ENCODE results near the gene NIM1K.

Gene NIM1K

DNA sequence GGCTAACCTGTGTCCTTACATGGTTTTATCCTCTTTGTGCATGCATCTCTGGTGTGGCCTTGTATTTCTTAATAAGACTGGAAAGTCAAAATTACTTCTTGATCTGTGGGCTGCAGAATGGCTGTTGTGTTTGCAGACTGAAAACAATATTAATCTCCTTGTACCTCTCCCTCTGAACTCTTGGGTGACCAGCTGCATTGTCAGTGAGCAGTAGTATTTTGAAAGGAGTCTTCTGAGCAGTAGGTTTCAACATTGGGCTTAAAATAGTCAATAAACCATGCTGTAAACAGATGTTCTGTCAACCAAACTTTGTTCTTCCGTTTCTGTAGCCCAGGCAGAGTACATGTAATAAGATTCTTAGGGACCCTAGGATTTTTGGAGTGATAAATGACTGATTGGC lies 26.7 kb upstream of the NIM1K start:
- TF ChIP-seq, protein P1, sequence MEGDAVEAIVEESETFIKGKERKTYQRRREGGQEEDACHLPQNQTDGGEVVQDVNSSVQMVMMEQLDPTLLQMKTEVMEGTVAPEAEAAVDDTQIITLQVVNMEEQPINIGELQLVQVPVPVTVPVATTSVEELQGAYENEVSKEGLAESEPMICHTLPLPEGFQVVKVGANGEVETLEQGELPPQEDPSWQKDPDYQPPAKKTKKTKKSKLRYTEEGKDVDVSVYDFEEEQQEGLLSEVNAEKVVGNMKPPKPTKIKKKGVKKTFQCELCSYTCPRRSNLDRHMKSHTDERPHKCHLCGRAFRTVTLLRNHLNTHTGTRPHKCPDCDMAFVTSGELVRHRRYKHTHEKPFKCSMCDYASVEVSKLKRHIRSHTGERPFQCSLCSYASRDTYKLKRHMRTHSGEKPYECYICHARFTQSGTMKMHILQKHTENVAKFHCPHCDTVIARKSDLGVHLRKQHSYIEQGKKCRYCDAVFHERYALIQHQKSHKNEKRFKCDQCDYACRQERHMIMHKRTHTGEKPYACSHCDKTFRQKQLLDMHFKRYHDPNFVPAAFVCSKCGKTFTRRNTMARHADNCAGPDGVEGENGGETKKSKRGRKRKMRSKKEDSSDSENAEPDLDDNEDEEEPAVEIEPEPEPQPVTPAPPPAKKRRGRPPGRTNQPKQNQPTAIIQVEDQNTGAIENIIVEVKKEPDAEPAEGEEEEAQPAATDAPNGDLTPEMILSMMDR (IDR thresholded peaks at IDR 0.05; ENCODE audit: borderline replicate concordance, insufficient read depth, low read depth, low read length), result no peak
- H3K4me3 ChIP-seq (ENCODE audit: low read depth, low read length), result no peak overlapping the region

DNA sequence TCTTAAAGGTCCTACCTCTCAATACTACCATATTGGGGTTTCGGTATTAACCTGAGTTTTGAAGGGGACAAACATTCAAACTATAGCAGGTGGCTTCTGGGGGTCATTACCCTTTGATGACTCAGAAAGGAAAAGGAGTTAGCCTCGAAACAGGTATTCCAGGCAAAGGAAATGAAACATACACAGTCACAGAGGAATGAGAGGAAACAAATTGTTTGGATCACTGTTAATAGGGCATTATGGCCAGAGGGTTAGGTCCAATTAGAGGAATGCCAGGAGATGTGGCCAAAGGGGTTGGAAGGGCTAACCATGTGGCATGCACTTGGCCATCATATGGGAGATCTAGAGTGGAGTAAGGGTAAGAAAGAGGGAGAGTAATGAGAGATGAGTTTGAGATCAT lies 23.9 kb upstream of the NIM1K start:
- H3K4me3 ChIP-seq (ENCODE audit: low read depth, low read length), result no peak overlapping the region
- TF ChIP-seq, protein P1 (IDR thresholded peaks at IDR 0.05; ENCODE audit: borderline replicate concordance, insufficient read depth, low read depth, low read length), result no peak

DNA sequence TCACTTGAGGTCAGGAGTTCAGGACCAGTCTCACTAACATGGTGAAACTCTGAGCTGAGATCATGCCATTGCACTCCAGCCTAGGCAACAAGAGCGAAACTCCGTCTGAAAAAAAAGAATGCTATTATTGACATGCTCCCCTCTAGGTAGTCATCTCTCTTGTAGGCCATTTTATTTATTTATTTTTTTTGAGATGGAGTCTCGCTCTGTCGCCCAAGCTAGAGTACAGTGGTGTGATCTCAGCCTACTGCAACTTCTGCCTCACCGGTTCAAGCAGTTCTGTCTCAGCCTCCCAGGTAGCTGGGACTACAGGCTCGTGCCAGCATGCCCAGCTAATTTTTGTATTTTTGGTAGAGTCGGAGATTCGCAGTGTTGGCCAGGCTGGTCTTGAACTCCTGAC lies 20.6 kb upstream of the NIM1K start:
- TF ChIP-seq, protein P1 (IDR thresholded peaks at IDR 0.05; ENCODE audit: borderline replicate concordance, insufficient read depth, low read depth, low read length), result no peak
- H3K4me3 ChIP-seq (ENCODE audit: low read depth, low read length), result no peak overlapping the region

DNA sequence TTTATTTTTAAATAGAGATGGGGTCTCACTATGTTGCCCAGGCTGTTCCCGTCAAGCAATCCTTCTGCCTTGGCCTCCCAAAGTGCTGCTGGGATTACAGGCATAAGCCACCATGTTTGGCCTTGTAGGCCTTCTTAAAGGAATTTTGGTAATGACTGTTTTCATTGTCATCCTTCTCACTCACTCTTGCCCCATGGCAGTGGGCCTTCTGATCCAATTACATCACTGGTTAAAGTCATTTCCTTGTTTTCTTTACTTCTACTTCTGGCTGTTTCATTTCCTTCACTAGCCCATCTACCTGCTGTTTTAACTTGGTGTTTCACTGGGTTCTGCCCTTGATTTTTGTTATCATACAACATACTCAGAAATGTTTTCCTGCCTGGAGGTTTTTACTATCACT lies 20.1 kb upstream of the NIM1K start:
- TF ChIP-seq, protein P1 (IDR thresholded peaks at IDR 0.05; ENCODE audit: borderline replicate concordance, insufficient read depth, low read depth, low read length), result no peak

GRCh38 chr5:43172779-43173178 lies 19.2 kb upstream of the NIM1K start:
- H3K4me3 ChIP-seq (ENCODE audit: low read depth, low read length), result no peak overlapping the region
- TF ChIP-seq, protein P1 (IDR thresholded peaks at IDR 0.05; ENCODE audit: borderline replicate concordance, insufficient read depth, low read depth, low read length), result no peak

More for the DNA sequence above, 20.1 kb upstream of the NIM1K start:
- no peak overlapping the region for H3K4me3 ChIP-seq (ENCODE audit: low read depth, low read length)

- H3K4me3 ChIP-seq (ENCODE audit: low read depth, low read length), result no peak overlapping the region
- TF ChIP-seq, protein P1 (IDR thresholded peaks at IDR 0.05; ENCODE audit: borderline replicate concordance, insufficient read depth, low read depth, low read length), result no peak
Observed at GRCh38 chr5:43174586-43174985, 17.4 kb upstream of the NIM1K start.

DNA sequence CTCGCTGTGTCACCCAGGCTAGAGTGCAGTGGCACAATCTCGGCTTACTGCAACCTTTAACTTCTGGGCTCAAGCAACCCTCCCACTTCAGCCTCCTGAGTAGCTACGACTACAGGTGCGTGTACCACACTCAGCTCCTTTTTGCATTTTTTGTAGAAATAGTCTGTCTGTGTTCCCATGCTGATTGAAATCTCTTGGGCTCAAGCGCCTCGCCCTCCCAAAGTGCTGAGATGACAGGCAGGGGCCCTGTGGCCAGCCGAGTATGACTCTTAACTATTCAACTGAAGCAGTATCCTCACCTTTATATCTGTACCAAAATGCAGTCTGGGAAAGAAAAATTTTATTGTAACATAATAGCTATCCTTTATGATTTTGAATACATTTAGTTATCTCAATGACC lies 12.2 kb upstream of the NIM1K start:
- H3K4me3 ChIP-seq (ENCODE audit: low read depth, low read length), result no peak overlapping the region
- TF ChIP-seq, protein P1 (IDR thresholded peaks at IDR 0.05; ENCODE audit: borderline replicate concordance, insufficient read depth, low read depth, low read length), result no peak

Data from GM12875 (cell line).